ENCODE measurements around the gene FZD1. TPM values are rescaled to one million over a fixed set of nuclear protein-coding genes. Genes with fewer than 3 reads are reported as not detected.
"Not testable (repeated sequence)": the region's sequence is repeated elsewhere in the genome, so short reads cannot be mapped to it uniquely, and the experiment has no call there.

FZD1 gene
- polyA plus RNA-seq, 3 donors = 57.8 to 68.3 (median 57.8) TPM

DNA sequence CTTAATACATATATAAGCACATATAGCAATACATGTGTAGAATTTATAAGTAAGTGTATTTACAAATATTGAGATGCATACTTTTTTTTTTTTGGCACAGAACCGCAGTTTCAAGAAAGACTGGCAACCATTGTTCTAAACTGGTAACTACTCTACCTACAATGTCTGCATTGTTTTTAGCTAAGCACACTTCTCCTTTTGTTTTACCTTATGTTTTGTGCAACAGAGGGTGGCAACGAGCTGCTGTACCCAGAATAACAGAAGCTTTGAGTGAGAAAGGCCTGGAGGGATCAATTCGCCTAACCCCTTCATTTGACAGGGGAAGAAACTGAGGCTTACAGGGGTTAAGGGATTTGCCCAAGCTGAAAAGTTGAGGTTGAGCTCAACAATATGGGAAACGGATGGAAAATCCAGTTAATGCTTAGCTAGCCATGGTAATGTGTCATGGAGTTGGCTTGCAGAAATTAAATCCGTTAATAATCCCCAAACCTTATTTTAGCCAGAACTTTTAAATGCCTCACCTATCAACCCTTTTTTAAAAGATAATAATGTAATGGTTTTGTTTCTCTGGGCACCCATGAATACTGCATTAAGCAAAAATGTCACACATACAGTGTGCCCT is 25.5 kb downstream of the FZD1 start:
- DNase-seq (ENCODE audit: extremely low read depth in 1 of 11, low read depth in 9 of 11, low spot score in 4 of 11) = no peak

DNA sequence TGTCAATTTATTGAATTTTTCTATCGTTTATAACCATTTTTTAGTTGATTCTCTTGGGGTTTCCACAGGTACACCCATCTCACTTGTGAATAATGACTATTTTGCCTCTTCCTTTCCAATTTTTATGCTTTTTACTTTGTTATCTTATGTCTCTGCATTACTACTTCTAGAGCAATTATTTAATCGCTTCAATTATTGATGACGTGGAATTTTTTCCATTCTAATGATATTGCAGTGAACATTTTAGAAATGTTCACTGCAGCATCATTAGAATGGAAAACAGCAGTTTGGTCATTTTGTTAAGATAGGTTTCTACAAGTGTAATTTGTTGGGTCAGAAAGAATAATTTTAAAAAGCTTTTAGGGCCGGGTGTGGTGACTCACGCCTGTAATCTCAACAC is 27.1 kb downstream of the FZD1 start:
- no peak for DNase-seq (ENCODE audit: extremely low read depth in 1 of 11, low read depth in 9 of 11, low spot score in 4 of 11)

DNA sequence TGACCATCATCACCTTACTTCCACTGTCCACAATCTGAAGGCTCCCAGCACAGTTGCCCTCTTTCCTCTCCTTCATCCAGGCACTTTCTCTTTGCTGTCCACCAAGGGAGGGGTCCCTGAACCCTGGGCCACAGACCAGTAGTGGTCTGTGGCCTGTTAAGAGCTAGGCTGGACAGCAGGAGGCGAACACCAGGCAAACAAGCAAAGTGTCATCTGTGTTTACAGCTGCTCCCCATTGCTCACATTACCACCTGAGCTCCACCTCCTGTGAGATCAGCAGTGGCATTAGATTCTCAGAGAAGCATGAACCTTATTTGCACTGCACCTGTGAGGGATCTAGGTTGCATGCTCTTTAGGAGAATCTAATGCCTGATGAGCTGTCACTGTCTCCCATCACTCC is 27.7 kb downstream of the FZD1 start:
- no peak for DNase-seq (ENCODE audit: extremely low read depth in 1 of 11, low read depth in 9 of 11, low spot score in 4 of 11)

DNA sequence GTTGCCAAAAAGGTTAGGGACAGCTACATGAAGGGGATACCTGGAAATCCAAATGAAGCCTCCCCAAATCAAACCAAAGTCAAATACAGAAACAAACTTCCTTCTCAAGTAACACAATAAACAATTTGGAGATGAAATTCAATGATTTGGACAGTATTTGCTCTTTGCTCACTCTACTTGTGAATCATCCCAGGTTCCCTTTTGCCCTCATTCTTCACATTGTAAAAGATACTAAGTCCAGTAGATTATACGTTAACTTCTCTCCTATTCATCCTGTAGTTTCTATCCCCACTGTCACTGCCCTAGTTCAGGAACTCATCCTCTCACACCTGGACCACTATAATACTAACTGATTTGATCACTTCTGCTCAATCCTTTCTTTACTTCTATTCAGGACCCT is 28.3 kb downstream of the FZD1 start:
- DNase-seq (ENCODE audit: extremely low read depth in 1 of 11, low read depth in 9 of 11, low spot score in 4 of 11) = no peak

DNA sequence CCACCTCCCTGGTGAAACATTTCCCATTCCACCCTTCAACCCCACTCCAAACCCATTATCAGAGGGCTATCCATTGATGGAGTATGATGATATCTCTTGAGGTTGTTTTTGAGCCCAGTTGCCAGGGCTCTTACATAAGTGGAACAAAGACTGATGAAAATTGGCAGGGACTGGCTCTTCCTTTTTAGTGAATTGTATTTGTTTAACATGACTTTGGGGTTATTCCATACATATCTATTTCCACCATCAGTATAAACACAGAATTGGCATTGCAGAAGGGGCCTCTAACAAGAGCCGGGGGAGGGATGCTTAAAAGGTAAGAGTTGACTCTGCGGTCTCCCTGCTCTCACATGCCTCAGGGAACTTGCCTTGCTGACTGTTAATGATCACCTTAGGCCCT is 28.9 kb downstream of the FZD1 start:
- DNase-seq (ENCODE audit: extremely low read depth in 1 of 11, low read depth in 9 of 11, low spot score in 4 of 11) = no peak

DNA sequence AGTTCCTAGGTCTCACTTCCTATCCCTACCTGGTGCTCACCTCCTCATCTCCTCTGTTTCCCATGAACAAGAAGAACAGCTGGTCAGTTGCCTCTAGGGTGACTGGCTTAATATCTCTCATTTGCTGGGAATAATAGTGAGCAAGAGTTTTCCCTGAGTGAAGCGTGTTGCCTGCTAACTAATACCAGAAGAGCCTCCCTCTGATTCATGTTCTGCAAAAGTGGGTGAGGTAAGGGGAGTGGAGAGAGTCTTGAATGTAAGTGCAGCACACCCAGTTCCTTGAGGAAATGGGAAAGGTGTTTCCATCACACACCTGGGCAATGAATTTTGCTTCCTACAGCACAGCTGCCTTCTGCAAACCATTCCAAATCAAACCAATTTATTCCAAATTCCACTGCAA is 29.6 kb downstream of the FZD1 start:
- DNase-seq (ENCODE audit: extremely low read depth in 1 of 11, low read depth in 9 of 11, low spot score in 4 of 11) = no peak

DNA sequence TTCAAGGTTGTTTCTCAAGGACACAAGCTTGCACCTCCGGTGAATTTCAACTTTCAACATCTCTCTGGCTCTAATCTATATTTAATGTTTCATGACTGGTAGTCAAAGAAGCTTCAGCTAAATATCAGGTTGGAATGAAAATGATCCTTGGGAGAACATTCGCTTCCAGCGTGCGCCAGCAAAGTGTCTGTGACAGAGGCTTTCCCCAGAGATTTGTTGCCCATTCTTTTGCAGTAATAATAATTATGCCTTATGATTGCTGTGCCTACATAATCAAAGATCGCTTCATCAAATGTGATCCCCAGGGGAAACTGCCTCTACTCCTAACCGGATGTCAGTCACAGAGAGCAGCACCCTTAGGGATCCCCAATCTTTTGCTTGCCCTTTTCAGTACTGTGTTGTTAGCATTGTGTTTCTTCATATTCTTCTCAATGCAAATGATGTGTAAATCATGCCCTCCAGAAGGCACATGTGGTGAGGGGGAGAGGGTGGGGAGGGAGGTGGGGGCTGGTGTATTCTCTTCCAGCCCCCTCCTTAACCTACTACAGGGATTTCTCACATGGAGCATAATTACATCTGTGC is 30.5 kb downstream of the FZD1 start:
- DNase-seq (ENCODE audit: extremely low read depth in 1 of 11, low read depth in 9 of 11, low spot score in 4 of 11) = no peak

DNA sequence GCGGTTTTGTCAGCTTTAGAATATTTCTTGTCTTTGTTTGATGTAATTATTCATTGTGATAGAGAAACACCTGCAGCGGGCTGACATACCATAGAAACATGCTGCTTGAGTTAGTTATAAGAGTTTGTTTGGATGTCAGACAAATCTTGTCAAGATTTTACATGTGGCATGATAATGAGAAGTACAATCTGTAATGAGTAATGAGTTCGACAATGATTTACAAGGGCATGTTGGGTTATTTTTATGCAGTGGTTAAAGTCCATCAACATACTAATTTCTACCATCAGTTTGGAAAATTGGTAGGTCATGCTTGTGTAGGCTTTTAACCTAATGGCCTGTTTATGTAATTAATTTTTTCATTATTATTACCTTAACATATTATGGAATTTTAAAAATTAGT is 31.3 kb downstream of the FZD1 start:
- no peak for DNase-seq (ENCODE audit: extremely low read depth in 1 of 11, low read depth in 9 of 11, low spot score in 4 of 11)

DNA sequence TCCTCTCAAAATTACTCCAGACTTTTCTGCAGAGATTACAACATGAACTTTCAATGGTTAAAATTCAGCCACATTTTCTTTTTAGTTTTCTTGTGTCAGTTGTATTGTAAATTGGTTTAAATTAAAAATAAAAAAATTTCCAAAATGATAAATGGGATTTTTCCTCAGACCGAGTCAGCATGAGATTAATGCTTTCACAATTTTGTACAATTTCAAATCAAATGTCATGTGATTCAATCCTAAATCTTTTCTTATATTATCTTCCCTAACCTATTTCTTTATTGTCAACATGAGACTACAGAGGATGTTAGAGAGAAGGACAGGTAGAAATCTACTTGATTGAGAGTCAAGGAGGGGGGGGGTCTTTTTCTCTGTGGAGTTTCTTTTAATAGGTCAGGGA is 33.7 kb downstream of the FZD1 start:
- DNase-seq (ENCODE audit: extremely low read depth in 1 of 11, low read depth in 9 of 11, low spot score in 4 of 11) = no peak

DNA sequence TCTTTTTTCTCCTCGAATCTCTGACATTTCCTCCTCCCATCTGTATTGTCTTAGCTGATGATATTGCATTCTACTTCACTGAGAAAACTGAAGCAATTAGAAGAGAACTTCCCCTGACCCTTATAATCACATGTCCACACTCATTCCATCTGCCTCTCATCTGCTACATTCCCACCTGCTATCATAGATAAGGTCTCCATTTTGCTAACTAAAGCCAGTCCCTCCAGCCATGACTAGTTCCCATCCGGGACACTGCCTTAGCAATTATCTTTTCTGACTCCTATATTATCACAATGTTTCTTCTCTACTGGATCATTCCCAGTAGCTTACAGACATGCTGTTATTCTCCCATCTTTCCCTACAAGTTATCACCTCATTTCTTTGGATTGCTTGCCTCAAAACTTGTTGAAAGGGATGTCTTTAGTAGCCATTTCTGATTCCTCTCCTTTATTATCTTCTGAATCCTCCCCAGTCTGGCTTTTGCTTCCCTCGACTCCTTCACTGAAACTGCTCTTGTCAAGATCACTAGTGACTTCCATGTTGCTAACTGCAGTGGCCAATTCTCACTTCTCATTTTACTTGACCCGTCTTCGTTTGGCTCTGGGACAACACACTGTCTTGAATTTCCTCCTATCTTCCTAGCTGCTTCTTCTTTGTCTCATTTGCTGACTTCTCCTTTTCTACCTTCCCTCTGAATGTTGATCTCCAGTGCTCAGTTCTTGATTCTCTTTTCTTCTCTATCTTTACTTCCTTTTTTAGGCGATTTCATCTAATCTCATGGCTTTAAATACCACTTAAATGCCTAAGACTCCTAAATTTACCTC is 35.9 kb downstream of the FZD1 start:
- DNase-seq (ENCODE audit: extremely low read depth in 1 of 11, low read depth in 9 of 11, low spot score in 4 of 11) = no peak

DNA sequence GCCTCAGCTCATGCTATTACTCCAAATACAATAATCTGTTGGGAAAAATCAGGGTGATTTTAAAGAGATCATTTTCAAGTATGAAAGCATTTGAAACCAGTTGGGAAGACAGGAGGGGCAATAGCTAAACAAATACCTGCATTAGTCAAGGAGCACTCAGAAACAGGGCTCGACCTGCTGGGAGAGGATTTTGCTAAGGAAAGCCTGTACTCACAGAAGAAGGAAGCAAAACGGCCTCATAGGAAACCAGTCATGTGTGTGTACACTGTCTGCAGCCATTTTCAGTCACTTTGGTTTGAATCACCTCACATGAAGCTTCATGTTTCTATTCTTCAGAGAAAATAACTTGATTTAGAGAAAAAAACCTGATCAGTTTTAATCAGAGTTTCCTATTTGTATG is 38.6 kb downstream of the FZD1 start:
- no peak for DNase-seq (ENCODE audit: extremely low read depth in 1 of 11, low read depth in 9 of 11, low spot score in 4 of 11)

DNA sequence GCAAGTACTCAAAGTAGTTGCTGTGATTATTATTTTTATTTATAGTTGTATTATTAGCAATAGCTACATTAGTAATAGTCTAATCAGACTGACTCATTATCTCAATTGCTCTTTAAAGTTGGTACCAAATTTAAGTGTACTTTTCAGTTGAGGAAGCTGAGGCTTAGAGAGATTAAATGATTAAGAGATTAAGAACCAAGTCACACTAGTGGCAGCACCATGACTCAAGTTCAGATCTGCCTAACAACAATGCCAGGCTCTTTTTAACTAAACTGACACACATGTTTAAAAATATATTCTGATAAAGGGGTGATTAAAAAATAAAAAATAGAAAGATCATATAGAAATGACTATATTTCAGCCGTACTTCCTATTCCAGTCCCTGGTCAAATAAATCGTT is 42.0 kb downstream of the FZD1 start:
- no peak for DNase-seq (ENCODE audit: extremely low read depth in 1 of 11, low read depth in 9 of 11, low spot score in 4 of 11)

DNA sequence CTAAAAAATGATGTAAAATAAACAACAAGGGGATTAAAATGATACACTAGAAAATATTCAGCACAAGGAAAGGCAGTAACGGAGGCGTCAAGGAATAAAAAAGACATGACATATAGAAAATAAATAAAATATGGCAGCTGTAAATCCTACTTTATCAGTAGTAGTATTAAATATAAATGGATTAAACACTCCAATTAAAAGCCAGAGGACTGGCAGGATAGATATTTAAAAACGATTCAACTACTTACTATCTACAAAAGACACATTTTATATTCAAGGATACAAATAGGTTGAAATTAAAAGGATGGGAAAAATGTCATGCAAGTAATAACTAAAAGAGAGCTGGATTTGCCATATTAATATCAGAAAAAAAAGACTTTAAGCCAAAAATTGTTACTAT is 43.2 kb downstream of the FZD1 start:
- DNase-seq (ENCODE audit: extremely low read depth in 1 of 11, low read depth in 9 of 11, low spot score in 4 of 11) = no peak

DNA sequence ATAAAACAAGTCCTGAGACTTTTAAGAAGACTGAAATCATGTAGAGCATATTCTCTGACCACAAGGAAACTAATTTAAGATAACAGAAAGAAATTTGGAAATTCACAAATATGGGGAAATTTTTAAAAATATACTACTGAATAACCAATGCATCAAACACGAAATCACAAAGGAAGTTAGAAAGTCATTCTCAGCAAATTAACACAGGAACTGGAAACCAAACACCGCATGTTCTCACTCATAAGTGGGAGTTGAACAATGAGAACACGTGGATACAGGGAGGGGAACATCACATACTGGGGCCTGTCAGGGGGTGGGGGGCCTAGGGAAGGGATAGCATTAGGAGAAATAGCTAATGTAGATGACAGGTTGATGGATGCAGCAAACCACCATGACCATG is 44.0 kb downstream of the FZD1 start:
- DNase-seq (ENCODE audit: extremely low read depth in 1 of 11, low read depth in 9 of 11, low spot score in 4 of 11) = not testable (repeated sequence)

DNA sequence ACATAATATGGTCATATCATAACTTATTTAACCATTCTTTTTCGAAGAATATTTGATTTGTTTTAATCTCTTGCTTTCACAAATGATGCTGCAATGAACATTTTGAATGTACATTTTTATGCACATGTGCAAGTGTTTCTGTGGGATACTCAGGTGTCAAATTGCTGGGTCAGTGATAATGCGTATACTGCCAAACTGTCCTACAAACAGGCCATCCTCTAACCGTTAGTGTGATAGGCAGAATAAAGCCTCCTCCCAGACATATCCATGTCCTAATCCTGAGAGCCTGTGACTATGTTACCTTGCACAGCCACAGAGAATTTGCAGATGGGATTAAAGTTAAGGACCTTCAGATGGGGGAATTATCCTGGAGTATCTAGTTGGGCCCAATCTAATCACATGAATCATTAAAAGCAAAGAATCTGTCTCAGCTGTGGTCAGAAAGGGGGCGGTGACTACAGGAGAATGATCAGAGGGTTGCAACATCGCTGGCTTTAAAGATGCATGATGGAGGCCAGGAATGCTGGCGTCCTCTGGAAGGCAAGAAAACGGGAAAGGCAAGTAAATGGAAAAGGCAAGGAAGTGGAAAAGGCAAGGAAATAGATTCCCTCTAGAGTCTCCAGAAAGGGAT is 46.7 kb downstream of the FZD1 start:
- DNase-seq (ENCODE audit: extremely low read depth in 1 of 11, low read depth in 9 of 11, low spot score in 4 of 11) = no peak

DNA sequence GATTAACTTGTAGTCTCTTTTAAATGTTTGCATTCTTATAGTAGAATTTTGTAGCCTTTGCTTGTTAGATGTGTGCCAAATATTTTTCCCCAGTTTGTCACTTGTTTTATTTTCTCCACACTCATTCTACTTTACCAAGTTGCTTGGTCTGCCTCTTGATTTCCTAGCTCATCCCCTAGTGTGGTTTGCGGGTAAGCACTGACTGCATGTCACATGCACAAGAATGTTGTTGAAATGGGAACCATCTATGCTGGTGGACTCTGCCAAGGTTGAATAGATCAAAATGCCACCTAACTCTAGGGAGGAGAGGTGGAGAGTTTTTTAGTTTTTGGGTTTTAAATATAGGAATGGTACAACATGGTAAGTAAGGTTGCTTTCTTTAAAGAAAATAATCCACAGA is 47.6 kb downstream of the FZD1 start:
- no peak for DNase-seq (ENCODE audit: extremely low read depth in 1 of 11, low read depth in 9 of 11, low spot score in 4 of 11)

DNA sequence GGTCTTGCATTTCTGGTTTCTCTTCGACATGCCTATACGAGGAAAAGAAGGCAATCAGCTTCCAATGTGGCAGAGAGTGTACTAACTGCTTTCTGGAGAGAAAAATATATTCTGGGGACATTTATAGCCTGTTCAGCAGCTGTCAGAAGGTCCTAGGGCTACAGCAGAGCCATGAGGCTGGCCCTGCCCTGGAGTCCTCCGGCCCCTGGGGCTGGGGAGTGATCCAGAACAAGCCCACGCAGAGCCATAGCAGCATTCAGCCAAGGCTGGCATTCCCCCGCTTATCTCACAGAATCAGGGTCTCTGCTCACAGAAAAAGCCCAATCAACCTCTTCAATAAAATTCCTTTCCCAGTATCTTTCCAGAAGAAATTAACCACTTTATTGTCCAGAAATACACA is 48.9 kb downstream of the FZD1 start:
- no peak for DNase-seq (ENCODE audit: extremely low read depth in 1 of 11, low read depth in 9 of 11, low spot score in 4 of 11)

DNA sequence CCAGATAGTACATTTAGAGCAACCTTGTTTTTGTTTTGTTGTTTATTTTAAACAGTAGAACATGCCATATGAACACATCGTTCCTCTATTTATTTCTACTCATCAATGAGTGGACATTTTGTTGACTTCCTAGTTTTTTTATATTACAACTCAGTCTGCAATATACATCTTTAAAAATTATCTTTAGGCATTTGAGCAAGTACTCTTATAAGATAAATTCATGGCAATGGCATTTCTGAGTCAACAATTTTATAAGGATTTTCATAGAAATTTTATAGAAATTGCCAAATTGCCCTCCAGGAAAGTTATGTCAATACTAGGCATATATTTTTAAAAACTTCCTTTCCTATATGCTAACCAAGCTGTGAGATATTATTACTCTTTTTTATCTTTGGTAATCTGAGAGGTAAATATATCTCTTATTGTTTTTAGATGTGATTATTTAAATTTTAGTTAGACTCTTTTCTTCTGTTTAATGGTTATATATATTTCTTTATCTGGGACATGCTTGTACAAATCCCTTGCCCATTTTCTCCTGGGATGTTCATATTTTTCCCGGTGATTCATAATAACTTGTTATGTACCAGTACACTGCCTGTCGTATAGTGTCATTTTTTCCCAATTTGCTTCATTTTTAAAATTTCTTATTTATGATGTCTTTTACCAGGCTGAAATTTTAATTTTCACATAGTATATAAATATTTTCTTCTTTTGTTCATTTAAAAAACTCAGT is 50.5 kb downstream of the FZD1 start:
- DNase-seq (ENCODE audit: extremely low read depth in 1 of 11, low read depth in 9 of 11, low spot score in 4 of 11) = no peak

DNA sequence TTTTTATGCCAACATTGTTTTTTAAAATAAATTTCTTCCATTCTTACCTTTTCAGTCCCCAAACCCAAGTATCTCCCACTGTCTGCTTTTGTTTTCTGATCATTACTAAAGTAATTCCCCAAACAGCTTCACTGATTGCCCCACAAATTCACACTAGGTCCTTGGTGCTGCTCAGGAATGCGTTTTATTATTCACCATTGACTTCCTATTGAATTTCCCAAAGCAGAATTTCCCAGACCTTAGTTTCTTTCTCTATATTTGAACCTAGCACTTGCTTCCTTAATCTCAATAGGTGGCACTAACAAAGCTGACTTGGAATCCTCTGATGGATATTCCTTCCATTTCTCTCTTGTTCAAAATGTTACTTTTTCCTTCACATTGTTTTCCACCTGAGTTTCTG is 52.2 kb downstream of the FZD1 start:
- DNase-seq (ENCODE audit: extremely low read depth in 1 of 11, low read depth in 9 of 11, low spot score in 4 of 11) = no peak

DNA sequence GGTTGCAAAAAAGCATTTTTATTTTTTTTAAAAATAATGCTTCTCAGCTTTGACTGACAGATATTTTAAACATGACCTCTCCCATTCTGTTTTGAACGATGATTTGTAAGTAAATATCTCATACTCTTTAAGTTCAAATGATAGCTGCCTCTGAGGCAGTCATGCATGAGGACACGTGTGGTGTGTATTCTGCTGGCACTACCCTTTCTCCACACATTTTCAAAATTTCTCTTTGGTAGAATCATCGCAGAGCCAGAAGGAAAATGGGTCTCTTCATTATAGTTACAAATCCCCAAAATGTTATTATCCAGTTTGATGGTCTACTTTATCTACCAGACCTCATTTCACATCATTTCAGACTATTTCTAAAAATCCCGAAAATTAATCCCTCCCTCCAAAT is 55.1 kb downstream of the FZD1 start:
- no peak for DNase-seq (ENCODE audit: extremely low read depth in 1 of 11, low read depth in 9 of 11, low spot score in 4 of 11)

Data from renal cortex interstitium (tissue), 11 donors.